ENCODE results near the gene MAP3K19.
"Not testable (repeated sequence)": the region's sequence is repeated elsewhere in the genome, so short reads cannot be mapped to it uniquely, and the experiment has no call there.

The MAP3K19 gene, protein sequence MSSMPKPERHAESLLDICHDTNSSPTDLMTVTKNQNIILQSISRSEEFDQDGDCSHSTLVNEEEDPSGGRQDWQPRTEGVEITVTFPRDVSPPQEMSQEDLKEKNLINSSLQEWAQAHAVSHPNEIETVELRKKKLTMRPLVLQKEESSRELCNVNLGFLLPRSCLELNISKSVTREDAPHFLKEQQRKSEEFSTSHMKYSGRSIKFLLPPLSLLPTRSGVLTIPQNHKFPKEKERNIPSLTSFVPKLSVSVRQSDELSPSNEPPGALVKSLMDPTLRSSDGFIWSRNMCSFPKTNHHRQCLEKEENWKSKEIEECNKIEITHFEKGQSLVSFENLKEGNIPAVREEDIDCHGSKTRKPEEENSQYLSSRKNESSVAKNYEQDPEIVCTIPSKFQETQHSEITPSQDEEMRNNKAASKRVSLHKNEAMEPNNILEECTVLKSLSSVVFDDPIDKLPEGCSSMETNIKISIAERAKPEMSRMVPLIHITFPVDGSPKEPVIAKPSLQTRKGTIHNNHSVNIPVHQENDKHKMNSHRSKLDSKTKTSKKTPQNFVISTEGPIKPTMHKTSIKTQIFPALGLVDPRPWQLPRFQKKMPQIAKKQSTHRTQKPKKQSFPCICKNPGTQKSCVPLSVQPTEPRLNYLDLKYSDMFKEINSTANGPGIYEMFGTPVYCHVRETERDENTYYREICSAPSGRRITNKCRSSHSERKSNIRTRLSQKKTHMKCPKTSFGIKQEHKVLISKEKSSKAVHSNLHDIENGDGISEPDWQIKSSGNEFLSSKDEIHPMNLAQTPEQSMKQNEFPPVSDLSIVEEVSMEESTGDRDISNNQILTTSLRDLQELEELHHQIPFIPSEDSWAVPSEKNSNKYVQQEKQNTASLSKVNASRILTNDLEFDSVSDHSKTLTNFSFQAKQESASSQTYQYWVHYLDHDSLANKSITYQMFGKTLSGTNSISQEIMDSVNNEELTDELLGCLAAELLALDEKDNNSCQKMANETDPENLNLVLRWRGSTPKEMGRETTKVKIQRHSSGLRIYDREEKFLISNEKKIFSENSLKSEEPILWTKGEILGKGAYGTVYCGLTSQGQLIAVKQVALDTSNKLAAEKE (N-terminal part only)

DNA sequence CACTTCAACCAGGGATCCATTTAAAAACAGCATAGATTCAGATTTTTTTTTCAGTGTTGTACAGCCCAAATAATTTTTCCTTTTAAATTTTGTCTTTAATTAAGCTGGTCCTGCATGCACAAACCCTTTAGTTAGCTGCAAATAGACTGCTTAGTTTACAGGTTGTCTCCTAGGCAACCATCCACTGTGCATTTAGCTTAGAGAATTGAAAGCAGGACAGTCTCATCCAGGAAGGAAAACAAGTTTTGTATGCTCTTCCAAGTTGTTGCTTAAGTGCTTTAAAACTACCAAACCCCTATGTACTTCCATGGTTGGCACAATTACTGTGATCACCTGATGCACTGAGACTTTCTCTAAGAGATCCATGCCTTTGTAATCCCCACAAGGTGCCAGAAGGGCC is at the start of gene MAP3K19:
TSS of gene MAP3K19 (minus strand) at position 148 of the 400 bp plus-strand sequence. CDS start 22,800 bp downstream, outside the sequence.
- no peaks in the 10 kb centered on the region for H3K9me3 ChIP-seq (ENCODE audit: control insufficient read depth, insufficient read depth, low read length)

DNA sequence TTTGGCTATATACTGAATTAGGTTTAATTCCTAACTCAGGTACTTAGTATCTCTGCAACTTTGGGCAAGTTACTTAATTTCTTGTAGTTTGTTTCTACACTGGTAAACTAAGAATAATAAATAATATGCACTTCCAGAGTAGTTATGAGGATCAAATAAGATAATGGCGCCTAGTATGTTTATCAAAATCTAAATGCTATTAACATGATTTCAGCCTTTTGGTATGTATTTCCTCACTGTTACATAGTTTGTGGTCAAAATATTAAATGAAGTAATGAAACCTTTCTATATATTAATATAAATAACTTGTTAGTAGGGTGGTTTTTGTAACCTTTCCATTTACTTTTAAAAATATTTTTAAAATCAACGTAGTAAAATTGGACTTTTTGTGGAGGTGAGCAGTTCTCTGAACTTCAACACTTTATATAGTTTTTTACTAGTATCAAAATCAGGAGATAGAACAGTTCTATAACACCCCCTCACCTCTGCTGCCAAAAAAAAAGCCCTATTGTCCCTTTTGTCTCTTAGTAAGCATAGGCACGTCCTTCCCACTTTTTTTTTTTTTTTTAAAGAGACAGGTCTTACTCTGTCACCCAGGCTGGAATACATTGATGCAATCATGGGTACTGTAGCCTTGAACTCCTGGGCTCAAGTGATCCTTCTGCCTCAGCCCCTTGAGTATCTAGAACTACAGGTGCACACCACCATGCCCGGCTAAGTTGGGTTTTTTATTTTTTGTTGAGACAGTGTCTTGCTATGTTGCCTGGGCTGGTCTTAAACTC is 49.6 kb upstream of the MAP3K19 start:
- H3K9me3 ChIP-seq (ENCODE audit: control insufficient read depth, insufficient read depth, low read length): no peaks in the 10 kb centered on the region
- no peaks in the 10 kb centered on the region for H3K4me1 ChIP-seq (ENCODE audit: insufficient read depth, low read length)
- H3K9ac ChIP-seq (ENCODE audit: low read depth, low read length): no peak overlapping the region
- no peaks in the 10 kb centered on the region; the same call in 1 of the 2 replicates for H3K36me3 ChIP-seq (ENCODE audit: insufficient read depth, low read length)

More for the DNA sequence above, at the start of gene MAP3K19:
- Histone ChIP-seq H3K9ac (ENCODE audit: low read depth, low read length) (no peak within 1 kb of the TSS), H3K4me1 (ENCODE audit: insufficient read depth, low read length) (no peaks in the 10 kb centered on the region; the same call in 1 of the 2 replicates), H3K36me3 (ENCODE audit: insufficient read depth, low read length) (no peaks in the 10 kb centered on the region)

DNA sequence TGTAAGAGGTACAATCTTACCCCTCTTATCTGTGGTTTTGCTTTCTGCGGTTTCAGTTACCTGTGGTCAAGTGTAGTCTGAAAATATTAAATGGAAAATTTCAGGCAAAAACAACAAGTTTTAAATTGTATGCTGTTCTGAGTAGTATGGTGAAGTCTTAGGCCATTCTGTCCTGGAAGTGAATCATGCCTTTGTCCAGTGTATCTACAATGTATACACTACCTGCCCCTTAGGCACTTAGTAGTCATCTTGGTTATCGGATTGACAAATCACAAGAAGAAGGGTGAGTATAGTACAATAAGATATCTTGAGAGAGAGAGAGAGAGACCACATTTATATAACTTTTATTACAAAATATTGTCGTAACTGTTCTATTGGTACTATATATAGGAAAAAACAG is 48.3 kb upstream of the MAP3K19 start:
- Histone ChIP-seq H3K36me3 (ENCODE audit: insufficient read depth, low read length) (no peaks in the 10 kb centered on the region; the same call in 1 of the 2 replicates), H3K4me1 (ENCODE audit: insufficient read depth, low read length) (no peaks in the 10 kb centered on the region), H3K9ac (ENCODE audit: low read depth, low read length) (no peak overlapping the region), H3K9me3 (ENCODE audit: control insufficient read depth, insufficient read depth, low read length) (no peaks in the 10 kb centered on the region)

DNA sequence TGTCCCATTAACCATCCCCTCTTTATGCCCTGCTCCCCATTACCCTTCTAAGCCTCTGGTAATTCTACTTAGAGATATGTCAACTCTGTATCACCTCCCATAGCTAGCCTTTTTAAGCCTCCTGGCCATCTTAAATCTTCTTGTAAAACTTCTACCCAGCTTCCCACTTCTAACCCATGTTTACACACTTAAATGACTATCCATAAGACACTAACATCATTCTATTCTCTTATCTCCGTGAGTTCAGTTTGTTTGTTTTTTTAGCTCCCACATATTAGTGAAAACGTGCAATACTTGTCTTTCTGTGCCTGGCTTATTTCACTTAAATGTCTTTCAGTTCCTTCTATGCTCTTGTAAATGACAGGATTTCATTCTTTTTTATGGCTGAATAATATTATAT is 47.3 kb upstream of the MAP3K19 start:
- Histone ChIP-seq H3K9ac (ENCODE audit: low read depth, low read length) (no peak overlapping the region), H3K9me3 (ENCODE audit: control insufficient read depth, insufficient read depth, low read length) (no peaks in the 10 kb centered on the region), H3K36me3 (ENCODE audit: insufficient read depth, low read length) (no peaks in the 10 kb centered on the region; the same call in 1 of the 2 replicates), H3K4me1 (ENCODE audit: insufficient read depth, low read length) (no peaks in the 10 kb centered on the region)

DNA sequence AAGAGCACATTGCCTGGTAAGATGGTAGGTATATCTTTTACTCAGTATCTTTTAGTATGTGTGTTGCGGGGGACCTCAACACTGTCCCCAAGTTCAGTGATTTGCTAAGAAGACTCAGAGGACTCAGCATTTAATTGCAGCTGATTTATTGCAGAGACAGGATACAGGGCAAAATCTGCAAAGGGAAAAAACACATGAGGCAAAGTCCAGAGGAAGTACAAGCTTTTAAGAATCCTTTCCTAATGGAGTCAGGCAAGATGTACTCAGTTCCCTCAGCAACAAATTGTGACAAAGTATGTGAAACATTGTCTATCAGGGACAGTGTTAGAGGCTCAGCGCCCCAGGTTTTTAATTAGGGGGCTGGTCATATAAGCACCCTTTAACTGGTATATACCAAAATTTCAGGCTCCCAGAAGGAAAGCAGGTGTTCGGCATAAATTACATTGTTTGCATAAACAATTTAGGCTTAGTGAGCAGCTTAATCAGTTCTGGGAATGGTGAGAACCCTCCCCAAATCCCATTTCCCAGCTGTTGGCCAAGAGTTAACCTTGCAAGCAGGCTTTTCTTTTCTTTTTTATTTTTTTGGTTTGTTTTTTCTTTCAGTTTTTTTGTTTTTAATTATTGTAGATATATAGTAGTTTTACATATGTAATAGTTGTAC is 46.6 kb upstream of the MAP3K19 start:
- Histone ChIP-seq H3K9ac (ENCODE audit: low read depth, low read length) (no peak overlapping the region), H3K9me3 (ENCODE audit: control insufficient read depth, insufficient read depth, low read length) (no peaks in the 10 kb centered on the region), H3K4me1 (ENCODE audit: insufficient read depth, low read length) (no peaks in the 10 kb centered on the region), H3K36me3 (ENCODE audit: insufficient read depth, low read length) (no peaks in the 10 kb centered on the region; the same call in 1 of the 2 replicates)

DNA sequence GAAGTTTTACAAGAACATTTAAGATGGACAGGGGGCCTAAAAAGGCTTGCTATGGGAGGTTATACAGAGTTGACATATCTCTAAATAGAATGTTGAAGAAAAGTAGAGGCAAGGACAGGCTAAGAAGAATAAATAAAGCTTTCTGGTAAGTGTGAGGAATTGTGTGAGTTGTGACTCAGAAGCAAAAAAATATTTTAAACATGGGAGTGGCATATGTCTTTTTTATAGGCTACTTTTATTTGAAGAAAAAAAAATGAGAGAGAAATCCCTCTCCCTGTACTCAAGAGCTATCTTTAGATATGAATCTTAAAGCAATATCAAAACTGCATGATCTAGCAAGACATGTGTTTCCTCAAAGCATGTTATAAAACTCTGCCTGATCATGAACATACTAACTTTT is 45.9 kb upstream of the MAP3K19 start:
- Histone ChIP-seq H3K9ac (ENCODE audit: low read depth, low read length) (no peak overlapping the region), H3K9me3 (ENCODE audit: control insufficient read depth, insufficient read depth, low read length) (no peaks in the 10 kb centered on the region), H3K36me3 (ENCODE audit: insufficient read depth, low read length) (no peaks in the 10 kb centered on the region; the same call in 1 of the 2 replicates), H3K4me1 (ENCODE audit: insufficient read depth, low read length) (no peaks in the 10 kb centered on the region)

DNA sequence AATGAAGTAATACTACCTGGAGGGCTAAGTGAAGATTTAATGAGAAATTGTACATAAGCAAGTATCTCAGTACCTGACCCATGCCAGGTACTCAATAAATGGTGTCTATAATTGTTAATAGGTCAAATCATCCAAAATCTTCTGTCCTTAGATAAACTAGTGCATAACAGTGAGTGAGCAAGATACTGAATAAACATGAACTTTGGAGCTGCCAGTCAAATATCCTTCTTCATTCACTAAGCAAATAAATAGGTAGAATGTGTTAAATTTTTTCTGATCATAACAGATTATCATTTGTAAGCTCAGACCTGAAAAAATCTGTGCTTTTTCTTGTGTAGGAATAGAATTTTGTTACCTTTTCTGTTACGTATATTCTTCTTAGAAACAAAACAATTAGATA is 44.4 kb upstream of the MAP3K19 start:
- H3K9me3 ChIP-seq (ENCODE audit: control insufficient read depth, insufficient read depth, low read length): no peaks in the 10 kb centered on the region

DNA sequence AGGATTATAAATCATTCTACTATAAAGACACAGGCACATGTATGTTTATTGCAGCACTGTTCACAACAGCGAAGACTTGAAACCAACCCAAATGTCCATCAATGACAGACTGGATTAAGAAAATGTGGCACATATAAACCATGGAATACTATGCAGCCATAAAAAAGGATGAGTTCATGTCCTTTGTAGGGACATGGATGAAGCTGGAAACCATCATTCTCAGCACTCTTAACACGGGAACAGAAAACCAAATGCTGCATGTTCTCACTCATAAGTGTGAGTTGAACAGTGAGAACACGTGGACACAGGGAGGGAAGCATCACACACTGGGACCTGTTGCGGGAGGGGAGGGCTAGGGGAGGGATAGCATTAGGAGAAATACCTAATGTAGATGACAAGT is 42.4 kb upstream of the MAP3K19 start:
- H3K4me1 ChIP-seq (ENCODE audit: insufficient read depth, low read length); H3K36me3 ChIP-seq (ENCODE audit: insufficient read depth, low read length); H3K9ac ChIP-seq (ENCODE audit: low read depth, low read length); H3K9me3 ChIP-seq (ENCODE audit: control insufficient read depth, insufficient read depth, low read length): not testable (repeated sequence)

More for the DNA sequence above, 44.4 kb upstream of the MAP3K19 start:
- Histone ChIP-seq H3K9ac (ENCODE audit: low read depth, low read length) (no peak overlapping the region), H3K4me1 (ENCODE audit: insufficient read depth, low read length) (no peaks in the 10 kb centered on the region), H3K36me3 (ENCODE audit: insufficient read depth, low read length) (no peaks in the 10 kb centered on the region; the same call in 1 of the 2 replicates)

DNA sequence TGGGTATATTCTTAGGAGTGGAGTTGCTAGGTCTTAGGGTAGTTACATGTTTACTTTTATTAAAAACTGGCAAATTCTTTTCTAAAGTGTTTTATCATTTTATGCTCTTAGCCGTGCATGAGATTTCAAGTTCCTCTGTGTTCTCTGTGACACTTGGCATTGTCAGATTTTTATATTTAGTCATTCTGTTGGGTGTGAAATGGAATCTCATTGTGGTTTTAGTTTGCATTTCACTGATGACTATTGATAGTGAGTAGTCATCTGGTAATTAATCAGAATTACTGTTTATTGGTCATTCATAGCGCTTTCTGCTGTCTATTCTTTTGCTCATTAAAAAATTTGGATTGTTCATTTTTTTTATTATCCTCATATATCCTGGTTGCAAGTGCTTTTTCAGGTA is 39.0 kb upstream of the MAP3K19 start:
- Histone ChIP-seq H3K36me3 (ENCODE audit: insufficient read depth, low read length) (no peaks in the 10 kb centered on the region), H3K9ac (ENCODE audit: low read depth, low read length) (no peak overlapping the region), H3K9me3 (ENCODE audit: control insufficient read depth, insufficient read depth, low read length) (no peaks in the 10 kb centered on the region), H3K4me1 (ENCODE audit: insufficient read depth, low read length) (no peaks in the 10 kb centered on the region)

DNA sequence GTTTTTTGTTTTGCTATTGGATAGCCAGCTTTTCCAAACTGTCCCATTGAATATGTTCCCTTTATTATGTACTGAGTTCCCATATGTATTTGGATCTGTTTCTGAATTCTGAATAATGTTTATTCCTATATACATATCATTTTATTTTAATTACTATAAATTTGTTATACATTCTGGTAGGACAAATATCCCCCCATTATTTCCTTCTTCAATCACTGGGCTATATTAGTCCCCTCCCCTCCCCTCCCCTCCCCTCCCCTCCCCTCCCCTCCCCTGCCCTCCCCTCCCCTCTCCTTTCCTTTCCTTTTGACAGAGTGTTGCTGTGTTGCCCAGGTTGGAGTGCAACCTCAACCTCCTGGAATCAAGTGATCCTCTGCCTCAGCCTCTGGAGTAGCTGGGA is 31.2 kb upstream of the MAP3K19 start:
- Histone ChIP-seq H3K9ac (ENCODE audit: low read depth, low read length) (no peak overlapping the region), H3K4me1 (ENCODE audit: insufficient read depth, low read length) (no peaks in the 10 kb centered on the region), H3K36me3 (ENCODE audit: insufficient read depth, low read length) (no peaks in the 10 kb centered on the region), H3K9me3 (ENCODE audit: control insufficient read depth, insufficient read depth, low read length) (peaks cover 7% of the 10 kb centered on the region; the same call in 1 of the 2 replicates)

DNA sequence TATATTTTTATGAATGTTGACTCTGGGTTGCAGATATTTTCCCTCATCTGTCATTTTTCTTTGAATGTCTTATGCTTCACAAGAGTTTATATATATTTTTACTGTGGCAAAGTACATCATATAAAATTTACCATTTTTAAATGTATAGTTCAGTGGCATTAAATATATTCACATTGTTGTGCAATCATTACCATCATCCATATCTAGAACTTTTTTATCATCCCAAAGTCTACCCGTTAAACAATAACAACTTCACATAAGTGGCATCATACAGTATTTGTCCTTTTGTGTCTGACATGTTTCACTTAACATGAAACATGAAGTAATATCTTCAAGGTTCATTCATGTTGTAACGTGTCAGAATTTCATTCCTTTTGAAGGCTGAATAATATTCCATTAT is 29.3 kb upstream of the MAP3K19 start:
- Histone ChIP-seq H3K4me1 (ENCODE audit: insufficient read depth, low read length) (no peaks in the 10 kb centered on the region), H3K9ac (ENCODE audit: low read depth, low read length) (no peak overlapping the region), H3K36me3 (ENCODE audit: insufficient read depth, low read length) (peaks cover 4% of the 10 kb centered on the region; the same call in 1 of the 2 replicates), H3K9me3 (ENCODE audit: control insufficient read depth, insufficient read depth, low read length) (peaks cover 18% of the 10 kb centered on the region)

DNA sequence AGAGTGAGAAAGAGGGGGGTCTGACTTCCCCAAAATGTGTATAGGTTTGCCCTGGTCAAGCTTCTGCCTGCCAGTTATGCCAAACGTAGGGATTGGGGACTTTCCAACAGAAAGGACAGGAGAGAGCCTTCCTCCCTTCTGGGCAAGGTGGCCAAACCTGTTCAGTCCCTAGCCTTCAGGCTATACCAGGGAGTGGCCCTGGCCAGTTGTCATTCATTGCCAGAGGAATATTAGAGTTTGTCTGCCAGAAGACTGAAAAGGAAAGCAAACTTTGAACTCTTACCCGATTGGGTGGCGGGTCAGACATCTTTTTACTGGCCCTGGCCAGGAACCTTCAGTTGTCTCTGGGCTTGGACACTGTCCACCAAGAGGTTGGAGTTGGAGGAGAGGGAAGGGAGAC is 27.0 kb upstream of the MAP3K19 start:
- peaks cover 29% of the 10 kb centered on the region for H3K9me3 ChIP-seq (ENCODE audit: control insufficient read depth, insufficient read depth, low read length)
- no peaks in the 10 kb centered on the region for H3K4me1 ChIP-seq (ENCODE audit: insufficient read depth, low read length)
- peaks cover 4% of the 10 kb centered on the region; the same call in 1 of the 2 replicates for H3K36me3 ChIP-seq (ENCODE audit: insufficient read depth, low read length)
- no peak overlapping the region for H3K9ac ChIP-seq (ENCODE audit: low read depth, low read length)
